Measurements from ENCODE around the gene SNX22.

Gene SNX22

GRCh38 chr15:64138331-64138941 is 13.1 kb upstream of the SNX22 start:
- Histone ChIP-seq H3K36me3 (ENCODE audit: control insufficient read depth, insufficient read depth, low read length) (peaks cover 14% of the 10 kb centered on the region), H3K9me3 (ENCODE audit: control insufficient read depth, low read length) (no peaks in the 10 kb centered on the region), H3K4me1 (ENCODE audit: control insufficient read depth, insufficient read depth, low read length) (no peaks in the 10 kb centered on the region), H3K9ac (ENCODE audit: low read length) (no peak overlapping the region), H3K4me3 (ENCODE audit: low read length) (no peak overlapping the region), H3K27me3 (ENCODE audit: control insufficient read depth, insufficient read depth, low read length) (no peaks in the 10 kb centered on the region)

- Histone ChIP-seq H3K4me3 (ENCODE audit: low read length) (no peak overlapping the region), H3K9ac (ENCODE audit: low read length) (no peak overlapping the region)
Observed at GRCh38 chr15:64141798-64142512, 9.6 kb upstream of the SNX22 start.

GRCh38 chr15:64143276-64143675 is 8.3 kb upstream of the SNX22 start:
- H3K36me3 ChIP-seq (ENCODE audit: control insufficient read depth, insufficient read depth, low read length) = peaks cover 2% of the 10 kb centered on the region

More at GRCh38 chr15:64141798-64142512, 9.6 kb upstream of the SNX22 start:
- Histone ChIP-seq H3K4me1 (ENCODE audit: control insufficient read depth, insufficient read depth, low read length) (no peaks in the 10 kb centered on the region), H3K27me3 (ENCODE audit: control insufficient read depth, insufficient read depth, low read length) (no peaks in the 10 kb centered on the region), H3K9me3 (ENCODE audit: control insufficient read depth, low read length) (no peaks in the 10 kb centered on the region), H3K36me3 (ENCODE audit: control insufficient read depth, insufficient read depth, low read length) (peaks cover 5% of the 10 kb centered on the region)

GRCh38 chr15:64144192-64144564 is 7.4 kb upstream of the SNX22 start:
- Histone ChIP-seq H3K4me1 (ENCODE audit: control insufficient read depth, insufficient read depth, low read length) (no peaks in the 10 kb centered on the region), H3K36me3 (ENCODE audit: control insufficient read depth, insufficient read depth, low read length) (no peaks in the 10 kb centered on the region), H3K4me3 (ENCODE audit: low read length) (no peak overlapping the region), H3K9me3 (ENCODE audit: control insufficient read depth, low read length) (no peaks in the 10 kb centered on the region), H3K27me3 (ENCODE audit: control insufficient read depth, insufficient read depth, low read length) (no peaks in the 10 kb centered on the region), H3K9ac (ENCODE audit: low read length) (no peak overlapping the region)

More at GRCh38 chr15:64143276-64143675, 8.3 kb upstream of the SNX22 start:
- Histone ChIP-seq H3K4me3 (ENCODE audit: low read length) (no peak overlapping the region), H3K27me3 (ENCODE audit: control insufficient read depth, insufficient read depth, low read length) (no peaks in the 10 kb centered on the region), H3K9ac (ENCODE audit: low read length) (no peak overlapping the region), H3K9me3 (ENCODE audit: control insufficient read depth, low read length) (no peaks in the 10 kb centered on the region), H3K4me1 (ENCODE audit: control insufficient read depth, insufficient read depth, low read length) (no peaks in the 10 kb centered on the region)

- H3K27me3 ChIP-seq (ENCODE audit: control insufficient read depth, insufficient read depth, low read length) = no peaks in the 10 kb centered on the region
- H3K9me3 ChIP-seq (ENCODE audit: control insufficient read depth, low read length) = no peaks in the 10 kb centered on the region
- H3K36me3 ChIP-seq (ENCODE audit: control insufficient read depth, insufficient read depth, low read length) = no peaks in the 10 kb centered on the region
- H3K9ac ChIP-seq (ENCODE audit: low read length) = no peak overlapping the region
- H3K4me3 ChIP-seq (ENCODE audit: low read length) = no peak overlapping the region
- no peaks in the 10 kb centered on the region for H3K4me1 ChIP-seq (ENCODE audit: control insufficient read depth, insufficient read depth, low read length)
Observed at GRCh38 chr15:64144565-64145281, 6.8 kb upstream of the SNX22 start.

- peaks cover 2% of the 10 kb centered on the region for H3K4me1 ChIP-seq (ENCODE audit: control insufficient read depth, insufficient read depth, low read length)
- H3K4me3 ChIP-seq (ENCODE audit: low read length) = no peak overlapping the region
- no peaks in the 10 kb centered on the region for H3K36me3 ChIP-seq (ENCODE audit: control insufficient read depth, insufficient read depth, low read length)
- no peak overlapping the region for H3K9ac ChIP-seq (ENCODE audit: low read length)
- H3K9me3 ChIP-seq (ENCODE audit: control insufficient read depth, low read length) = no peaks in the 10 kb centered on the region
- peaks cover 1% of the 10 kb centered on the region for H3K27me3 ChIP-seq (ENCODE audit: control insufficient read depth, insufficient read depth, low read length)
Observed at GRCh38 chr15:64146041-64146440, 5.5 kb upstream of the SNX22 start.

GRCh38 chr15:64146520-64146884 is 5.0 kb upstream of the SNX22 start:
- Histone ChIP-seq H3K27me3 (ENCODE audit: control insufficient read depth, insufficient read depth, low read length) (peaks cover 6% of the 10 kb centered on the region), H3K9me3 (ENCODE audit: control insufficient read depth, low read length) (no peaks in the 10 kb centered on the region), H3K9ac (ENCODE audit: low read length) (no peak overlapping the region), H3K4me3 (ENCODE audit: low read length) (no peak overlapping the region), H3K4me1 (ENCODE audit: control insufficient read depth, insufficient read depth, low read length) (peaks cover 5% of the 10 kb centered on the region), H3K36me3 (ENCODE audit: control insufficient read depth, insufficient read depth, low read length) (no peaks in the 10 kb centered on the region)

- Histone ChIP-seq H3K36me3 (ENCODE audit: control insufficient read depth, insufficient read depth, low read length) (no peaks in the 10 kb centered on the region), H3K9ac (ENCODE audit: low read length) (no peak overlapping the region), H3K4me1 (ENCODE audit: control insufficient read depth, insufficient read depth, low read length) (peaks cover 10% of the 10 kb centered on the region), H3K27me3 (ENCODE audit: control insufficient read depth, insufficient read depth, low read length) (peaks cover 12% of the 10 kb centered on the region), H3K9me3 (ENCODE audit: control insufficient read depth, low read length) (no peaks in the 10 kb centered on the region), H3K4me3 (ENCODE audit: low read length) (no peak overlapping the region)
Observed at GRCh38 chr15:64146885-64147681, 4.4 kb upstream of the SNX22 start.

GRCh38 chr15:64148168-64148567 is 3.4 kb upstream of the SNX22 start:
- Histone ChIP-seq H3K27me3 (ENCODE audit: control insufficient read depth, insufficient read depth, low read length) (peaks cover 23% of the 10 kb centered on the region), H3K9ac (ENCODE audit: low read length) (no peak overlapping the region), H3K9me3 (ENCODE audit: control insufficient read depth, low read length) (no peaks in the 10 kb centered on the region), H3K4me3 (ENCODE audit: low read length) (no peak overlapping the region), H3K4me1 (ENCODE audit: control insufficient read depth, insufficient read depth, low read length) (peaks cover 21% of the 10 kb centered on the region), H3K36me3 (ENCODE audit: control insufficient read depth, insufficient read depth, low read length) (no peaks in the 10 kb centered on the region)

- Histone ChIP-seq H3K4me3 (ENCODE audit: low read length) (no peak overlapping the region), H3K4me1 (ENCODE audit: control insufficient read depth, insufficient read depth, low read length) (peaks cover 25% of the 10 kb centered on the region), H3K9ac (ENCODE audit: low read length) (no peak overlapping the region), H3K27me3 (ENCODE audit: control insufficient read depth, insufficient read depth, low read length) (peaks cover 26% of the 10 kb centered on the region), H3K9me3 (ENCODE audit: control insufficient read depth, low read length) (no peaks in the 10 kb centered on the region), H3K36me3 (ENCODE audit: control insufficient read depth, insufficient read depth, low read length) (no peaks in the 10 kb centered on the region)
Observed at GRCh38 chr15:64148581-64148980, 3.0 kb upstream of the SNX22 start.

GRCh38 chr15:64149424-64149823 is 2.1 kb upstream of the SNX22 start:
- H3K27me3 ChIP-seq (ENCODE audit: control insufficient read depth, insufficient read depth, low read length) = peaks cover 26% of the 10 kb centered on the region

More at GRCh38 chr15:64149424-64149823, 2.1 kb upstream of the SNX22 start:
- no peak overlapping the region for H3K4me3 ChIP-seq (ENCODE audit: low read length)
- H3K9ac ChIP-seq (ENCODE audit: low read length) = no peak overlapping the region
- H3K36me3 ChIP-seq (ENCODE audit: control insufficient read depth, insufficient read depth, low read length) = no peaks in the 10 kb centered on the region
- H3K9me3 ChIP-seq (ENCODE audit: control insufficient read depth, low read length) = no peaks in the 10 kb centered on the region
- peaks cover 30% of the 10 kb centered on the region for H3K4me1 ChIP-seq (ENCODE audit: control insufficient read depth, insufficient read depth, low read length)

Measured in mucosa of stomach (tissue), 1 donor.